A549 (cell line): ENCODE data around the gene SRCAP. TPM values are rescaled to one million over a fixed set of nuclear protein-coding genes. Genes with fewer than 3 reads are reported as not detected.

Experiments
- ATAC-seq, 2 experiments: fragments of 200-7000 bp in 1 of 2; fragments of >200 bp in 1 of 2; cut with Nextera tagmentation in 1 of 2; cut with Tn5 transposase in 1 of 2; 3 replicates each; pipeline versions ENCODE4 v1.8.0 to v1.9.1; 2018 to 2020; ENCODE audit warnings: mild to moderate bottlenecking in 1 of 2, moderate library complexity in 1 of 2
- CTCF ChIA-PET: fragments of 300-600 bp; sonication (Branson Sonifier 250); formaldehyde crosslinking; extraction: SDS; loops from one replicate; lab custom pipeline; 2021; ENCODE audit warnings: antibody characterized with exemption, inconsistent platforms; lab: Yijun Ruan, JAX
- POLR2A ChIA-PET: fragments of 350-600 bp; formaldehyde crosslinking; extraction: SDS; loops from one replicate; lab custom pipeline; 2021; ENCODE audit warnings: antibody characterized with exemption, inconsistent platforms; lab: Yijun Ruan, JAX
- DNase-seq, 2 experiments: peaks; one replicate each; pipeline versions ENCODE4 v3.0.0 to v3.0.0-alpha.2; 2011 to 2016; ENCODE audit warnings: low read depth in 1 of 2, low spot score in 1 of 2
- FAIRE-seq: peaks from 2 replicates; lab custom pipeline; 2011; peaks lifted over from hg19 to GRCh38; lab: Jason Lieb, UNC
- H3K27ac ChIP-seq, 2 experiments: fragments of >200 bp; sonication (Bioruptor Twin); formaldehyde crosslinking; 3 replicates each; pipeline ENCODE4 v1.5.1; 2016 to 2017
- H3K4me1 ChIP-seq: fragments of >200 bp; sonication (Bioruptor Twin); formaldehyde crosslinking; 3 replicates; pipeline ENCODE4 v1.6.1; 2016
- H3K4me2 ChIP-seq: fragments of >200 bp; sonication (Bioruptor Twin); formaldehyde crosslinking; 3 replicates; pipeline ENCODE4 v1.6.1; 2016
- H3K4me3 ChIP-seq: fragments of >200 bp; sonication (Bioruptor Twin); formaldehyde crosslinking; 3 replicates; pipeline ENCODE4 v1.5.1; 2016
- H3K9me3 ChIP-seq: fragments of >200 bp; sonication (Bioruptor Twin); formaldehyde crosslinking; 3 replicates; pipeline ENCODE4 v1.6.1; 2016
- BCL3 ChIP-seq: fragments of >200 bp; sonication (Bioruptor Twin); formaldehyde crosslinking; IDR thresholded peaks from 3 replicates; pipeline ENCODE4 v1.6.1; 2016
- BHLHE40 ChIP-seq: IDR thresholded peaks from 2 replicates; pipeline ENCODE4 v1.6.1; 2012; ENCODE audit warnings: low read depth, low read length, inconsistent platforms
- CBX8 ChIP-seq: fragments of 200-600 bp; sonication (generic); IDR thresholded peaks from 2 replicates; pipeline ENCODE4 v1.6.1; 2016
- CEBPB ChIP-seq, 2 experiments: fragments of >200 bp in 1 of 2; sonication (Bioruptor Twin) in 1 of 2; formaldehyde crosslinking in 1 of 2; IDR thresholded peaks; 2 replicates each; pipeline ENCODE4 v1.6.1; 2012 to 2016
- CHD2 ChIP-seq: fragments of 150-350 bp; IDR thresholded peaks from 2 replicates; pipeline ENCODE4 v1.6.1; 2014; ENCODE audit warnings: low read length; ENCODE audit not compliant: partially characterized antibody
- CHD4 ChIP-seq: fragments of 200-600 bp; sonication (generic); IDR thresholded peaks from 2 replicates; pipeline ENCODE4 v1.6.1; 2016; ENCODE audit warnings: antibody characterized with exemption, mild to moderate bottlenecking, borderline replicate concordance
- E2F6 ChIP-seq: IDR thresholded peaks from 2 replicates; pipeline ENCODE4 v1.6.1; 2012; ENCODE audit warnings: low read depth, borderline replicate concordance
- EHF ChIP-seq: fragments of 250-450 bp; sonication (Bioruptor Pico); IDR thresholded peaks from 2 replicates; pipeline ENCODE4 v1.5.0; 2020; ENCODE audit warnings: mild to moderate bottlenecking
- EHMT2 ChIP-seq: fragments of 200-600 bp; sonication (generic); IDR thresholded peaks from 2 replicates; pipeline ENCODE4 v1.6.1; 2016; ENCODE audit warnings: antibody characterized with exemption, low read depth, mild to moderate bottlenecking, moderate library complexity
- ELK1 ChIP-seq: fragments of 150-350 bp; IDR thresholded peaks from 2 replicates; pipeline ENCODE4 v1.6.1; 2014; ENCODE audit warnings: low read depth, mild to moderate bottlenecking, low read length
- EP300 ChIP-seq, 2 experiments: fragments of >200 bp; sonication (Bioruptor Twin); formaldehyde crosslinking; IDR thresholded peaks; 2 replicates in 1 of 2; 3 replicates in 1 of 2; pipeline ENCODE4 v1.6.1; 2016 to 2017
- ESRRA ChIP-seq: fragments of 150-350 bp; IDR thresholded peaks from 2 replicates; pipeline ENCODE4 v1.6.1; 2014; ENCODE audit warnings: mild to moderate bottlenecking, low read length, borderline replicate concordance
- FOSB ChIP-seq: fragments of 250-450 bp; sonication (Bioruptor Pico); IDR thresholded peaks from 2 replicates; pipeline ENCODE4 v1.5.0; 2020; ENCODE audit warnings: mild to moderate bottlenecking, moderate library complexity
- FOSL2 ChIP-seq, 2 experiments: fragments of 450-650 bp in 1 of 2; fragments of >200 bp in 1 of 2; sonication (Bioruptor Twin) in 1 of 2; formaldehyde crosslinking; IDR thresholded peaks; 2 replicates each; pipeline versions ENCODE4 v1.5.0 to v1.6.1; 2016 to 2020; ENCODE audit warnings: mild to moderate bottlenecking in 1 of 2, moderate library complexity in 1 of 2
- HDAC2 ChIP-seq: fragments of 200-600 bp; sonication (generic); IDR thresholded peaks from 2 replicates; pipeline ENCODE4 v1.6.1; 2016
- HES2 ChIP-seq: fragments of >200 bp; sonication (Bioruptor Twin); formaldehyde crosslinking; IDR thresholded peaks from 2 replicates; pipeline ENCODE4 v1.6.1; 2016
- HOXA7 ChIP-seq: fragments of 250-450 bp; sonication (Bioruptor Pico); IDR thresholded peaks from 2 replicates; pipeline ENCODE4 v1.5.0; 2020; ENCODE audit warnings: mild to moderate bottlenecking, moderate library complexity
- HOXB13 ChIP-seq: fragments of 250-450 bp; sonication (Bioruptor Pico); IDR thresholded peaks from 2 replicates; pipeline ENCODE4 v1.5.0; 2020; ENCODE audit warnings: low read depth, mild to moderate bottlenecking, moderate library complexity
- HOXB5 ChIP-seq: fragments of 250-450 bp; sonication (Bioruptor Pico); IDR thresholded peaks from 2 replicates; pipeline ENCODE4 v1.5.0; 2020; ENCODE audit warnings: mild to moderate bottlenecking, moderate library complexity
- JUN ChIP-seq, 2 experiments: fragments of >200 bp; sonication (Bioruptor Twin); formaldehyde crosslinking; IDR thresholded peaks; 2 replicates in 1 of 2; 3 replicates in 1 of 2; pipeline ENCODE4 v1.6.1; 2016 to 2017
- KDM1A ChIP-seq: fragments of 200-600 bp; sonication (generic); IDR thresholded peaks from 2 replicates; pipeline ENCODE4 v1.6.1; 2016; ENCODE audit warnings: low read depth, mild to moderate bottlenecking
- KDM5A ChIP-seq: fragments of 200-600 bp; sonication (generic); IDR thresholded peaks from 2 replicates; pipeline ENCODE4 v1.6.1; 2016; ENCODE audit warnings: antibody characterized with exemption, mild to moderate bottlenecking
- MAFK ChIP-seq: fragments of 450-650 bp; IDR thresholded peaks from 2 replicates; pipeline ENCODE4 v1.6.1; 2014; ENCODE audit not compliant: partially characterized antibody
- MAX ChIP-seq: IDR thresholded peaks from 2 replicates; pipeline ENCODE4 v1.6.1; 2012
- NFE2L2 ChIP-seq: fragments of 150-350 bp; conservative IDR thresholded peaks from 2 replicates; pipeline ENCODE4 v1.6.1; 2014; ENCODE audit warnings: low read length
- NPAS2 ChIP-seq: fragments of 250-450 bp; sonication (Bioruptor Pico); IDR thresholded peaks from 2 replicates; pipeline ENCODE4 v1.8.0; 2022; ENCODE audit warnings: mild to moderate bottlenecking, moderate library complexity, borderline replicate concordance
- NR3C1 ChIP-seq: fragments of >200 bp; sonication (Bioruptor Twin); formaldehyde crosslinking; IDR thresholded peaks from 3 replicates; pipeline ENCODE4 v1.6.1; 2017
- PBX3 ChIP-seq: IDR thresholded peaks from 2 replicates; pipeline ENCODE4 v1.6.1; 2012
- POLR2A ChIP-seq: IDR thresholded peaks from 2 replicates; pipeline ENCODE4 v1.6.1; 2012; ENCODE audit warnings: mild to moderate bottlenecking, low read length
- RARB ChIP-seq: fragments of 250-450 bp; sonication (Bioruptor Pico); IDR thresholded peaks from 2 replicates; pipeline ENCODE4 v1.8.0; 2021; ENCODE audit warnings: mild to moderate bottlenecking, moderate library complexity
- RCOR1 ChIP-seq: fragments of 150-350 bp; IDR thresholded peaks from 2 replicates; pipeline ENCODE4 v1.6.1; 2014; ENCODE audit warnings: antibody characterized with exemption, low read length, low read depth
- RFX5 ChIP-seq: fragments of 450-650 bp; IDR thresholded peaks from 2 replicates; pipeline ENCODE4 v1.7.1; 2014; ENCODE audit warnings: antibody characterized with exemption, mild to moderate bottlenecking, moderate library complexity
- RNF2 ChIP-seq: fragments of 200-600 bp; sonication (generic); IDR thresholded peaks from 2 replicates; pipeline ENCODE4 v1.6.1; 2016; ENCODE audit warnings: low read depth, mild to moderate bottlenecking, antibody characterized with exemption, moderate library complexity, borderline replicate concordance
- SMC3 ChIP-seq: fragments of >200 bp; sonication (Bioruptor Twin); formaldehyde crosslinking; IDR thresholded peaks from 3 replicates; pipeline ENCODE4 v1.6.1; 2018; ENCODE audit warnings: inconsistent platforms
- TP53 ChIP-seq: fragments of 250-450 bp; sonication (Bioruptor Pico); IDR thresholded peaks from 2 replicates; pipeline ENCODE4 v1.5.0; 2021; ENCODE audit warnings: mild to moderate bottlenecking, moderate library complexity
- USF2 ChIP-seq: fragments of 450-650 bp; IDR thresholded peaks from 2 replicates; pipeline ENCODE4 v1.6.1; 2014; ENCODE audit warnings: antibody characterized with exemption
- ZSCAN20 ChIP-seq: fragments of 250-450 bp; sonication (Bioruptor Pico); IDR thresholded peaks from 2 replicates; pipeline ENCODE4 v1.8.0; 2022; ENCODE audit warnings: mild to moderate bottlenecking, moderate library complexity
- WGBS: methylation state at CpG from one replicate; pipeline ENCODE4 v1.1.6; 2017; ENCODE audit errors: missing lambda C conversion rate; 5-methylcytosine and 5-hydroxymethylcytosine counted together
- polyA minus RNA-seq: library from RNA; depleted of rRNA, polyadenylated mRNA; stranded (reverse); fragments of >200 nt; gene quantifications from 2 replicates; pipeline ENCODE4 v1.2.3, GENCODE V29; 2011; rRNA and poly(A)+ RNA removed
- polyA plus RNA-seq, 4 experiments: library from polyadenylated mRNA; depleted of rRNA in 3 of 4; stranded (reverse); fragments of >200 nt; fragmentation: RNase III in 1 of 4; extraction: RNeasy Plus Mini Kit Qiagen cat#74134 plus additional on column Dnase treatment in 1 of 4; gene quantifications; 2 replicates in 3 of 4; 3 replicates in 1 of 4; pipeline ENCODE4 v1.2.3, GENCODE V29; 2011 to 2017

Gene SRCAP
- polyA plus RNA-seq (2011; rRNA removed) (6.2 and 10.0 TPM in 2 replicates), polyA plus RNA-seq (2017; fragmentation: RNase III; extraction: RNeasy Plus Mini Kit Qiagen cat#74134 plus additional on column Dnase treatment) (18.9 to 19.9 TPM (median 19.5 TPM) in 3 replicates), polyA minus RNA-seq (22.3 and 26.5 TPM in 2 replicates)
- polyA plus RNA-seq (2012; cell fraction: cytosol; rRNA removed) = 7.9 and 17.1 TPM in 2 replicates
- 20.8 and 30.6 TPM in 2 replicates for polyA plus RNA-seq (2012; cell fraction: nucleus; rRNA removed)

- Histone ChIP-seq H3K4me2 (peak within 1 kb of the TSS; percentile 94), H3K9me3 (no peaks in the 10 kb centered on the region), H3K27ac (peak within 1 kb of the TSS; percentile 97 to 99), H3K4me3 (peak within 1 kb of the TSS; percentile 90), H3K4me1 (peaks cover 15% of the 10 kb centered on the region)
- FAIRE-seq (no peak), DNase-seq (peak; percentile 86 to 87), ATAC-seq (peak; percentile 55 to 67)
- WGBS = 2% methylated on average over 21 of the region's 57 CpGs
- POLR2A ChIA-PET = interaction anchor here (0.5 to 2.4 kb wide), 5 partner anchors 10 to 186 kb away, joined by 3 to 7 read pairs (median 3); partner anchors contain the start of genes FBRS and PHKG2
- TF ChIP-seq RFX5 (no peak), MAFK (no peak), RCOR1 (no peak), HDAC2 (no peak), HOXA7 (CRISPR knock-in tag) (no peak), E2F6 (no peak), HOXB13 (0 out of 2 replicates have a peak, but pooled peaks have one; percentile 69), CHD2 (peak; percentile 57), MAX (peak; percentile 69; the same call in 1 of the 2 replicates), EHF (no peak), SMC3 (no peak), RARB (CRISPR knock-in tag) (peak; percentile 55; the same call in 1 of the 2 replicates), NFE2L2 (no peak), EP300 (IDR thresholded peaks at IDR 0.05) (no peak), RNF2 (no peak), NPAS2 (CRISPR knock-in tag) (no peak), USF2 (no peak), KDM1A (no peak), HOXB5 (0 out of 2 replicates have a peak, but pooled peaks have one; percentile 61), FOSL2 (IDR thresholded peaks at IDR 0.05) (no peak), FOSL2 (CRISPR knock-in tag; IDR thresholded peaks at IDR 0.05) (0 out of 2 replicates have a peak, but pooled peaks have one; percentile 23), ZSCAN20 (CRISPR knock-in tag) (no peak), POLR2A (peak; percentile 63), ESRRA (no peak), BCL3 (peak; percentile 74; the same call in 2 of the 3 replicates), NR3C1 (no peak), HES2 (no peak), TP53 (CRISPR knock-in tag) (no peak), CHD4 (no peak), PBX3 (no peak), EHMT2 (no peak), KDM5A (no peak), JUN (IDR thresholded peaks at IDR 0.05) (peak in 1 of 2 experiments; percentile 56; a peak in 3 of 5 replicates), CBX8 (no peak), ELK1 (no peak), CEBPB (IDR thresholded peaks at IDR 0.05) (no peak), FOSB (no peak), BHLHE40 (no peak)
- CTCF ChIA-PET = no interaction called here
Measured at GRCh38 chr16:30698816-30699614, at the start of gene SRCAP. Gene SRCAP (plus strand): TSS chr16:30699171. CDS start chr16:30700825, 1,654 bp downstream.
